GM18951 (cell line): ENCODE results near the gene CDT1.
A peak's percentile ranks its signal among the peaks of the same experiment; 100 is the strongest.

Source experiments
- POLR2A ChIP-seq: IDR thresholded peaks from 4 replicates; pipeline ENCODE4 v1.6.1; 2011; ENCODE audit warnings: mild to moderate bottlenecking; ENCODE audit not compliant: insufficient read length, insufficient read depth; ENCODE audit errors: extremely low read depth
- in situ Hi-C: fragments of 300-500 bp; cut with MboI; formaldehyde crosslinking; loops from one replicate; pipeline ENCODE4 v1.12.0; 2022; ENCODE audit warnings: low sequenced_read_pairs, mixed read lengths, inconsistent platforms; ENCODE audit not compliant: unreplicated experiment

CDT1 gene

GRCh38 chr16:88803264-88803987, at the start of gene CDT1:
Gene CDT1, plus strand, starts transcription at chr16:88803789. Its CDS starts 43 bp downstream, at chr16:88803832.
- TF ChIP-seq POLR2A, result peak; percentile 77
- in situ Hi-C loops, result loop anchor here (25.0 kb wide), 1 partner anchor 409 kb away; the partner anchor contains the start of genes SLC22A31 and ZNF778

GRCh38 chr16:88754109-88754911, 49.3 kb upstream of the CDT1 start:
- in situ Hi-C loops, result no loop called here
- TF ChIP-seq POLR2A, result no peak

- TF ChIP-seq POLR2A, result no peak
- in situ Hi-C loops, result no loop called here
These were observed 48.5 kb upstream of the CDT1 start for GRCh38 chr16:88754912-88755744.

- TF ChIP-seq POLR2A, result no peak
- in situ Hi-C loops, result no loop called here
These were observed 47.7 kb upstream of the CDT1 start for GRCh38 chr16:88755745-88756443.

- in situ Hi-C loops, result no loop called here
- TF ChIP-seq POLR2A, result no peak
These were observed 45.2 kb upstream of the CDT1 start for GRCh38 chr16:88758227-88758943.

- in situ Hi-C loops, result no loop called here
- TF ChIP-seq POLR2A, result no peak
These were observed 44.7 kb upstream of the CDT1 start for GRCh38 chr16:88758944-88759244.

GRCh38 chr16:88759245-88759975, 44.2 kb upstream of the CDT1 start:
- no peak for TF ChIP-seq POLR2A
- in situ Hi-C loops, result no loop called here

- in situ Hi-C loops, result no loop called here
- no peak for TF ChIP-seq POLR2A
These were observed 43.6 kb upstream of the CDT1 start for GRCh38 chr16:88759976-88760350.

- in situ Hi-C loops, result no loop called here
- no peak for TF ChIP-seq POLR2A
These were observed 43.0 kb upstream of the CDT1 start for GRCh38 chr16:88760424-88761142.

GRCh38 chr16:88761143-88761534, 42.5 kb upstream of the CDT1 start:
- no peak for TF ChIP-seq POLR2A
- in situ Hi-C loops, result no loop called here

GRCh38 chr16:88761830-88762229, 41.8 kb upstream of the CDT1 start:
- in situ Hi-C loops, result no loop called here
- TF ChIP-seq POLR2A, result no peak
